ENCODE results near the gene NPIPA7.
"Not testable (repeated sequence)": the region's sequence is repeated elsewhere in the genome, so short reads cannot be mapped to it uniquely, and the experiment has no call there.

DNA sequence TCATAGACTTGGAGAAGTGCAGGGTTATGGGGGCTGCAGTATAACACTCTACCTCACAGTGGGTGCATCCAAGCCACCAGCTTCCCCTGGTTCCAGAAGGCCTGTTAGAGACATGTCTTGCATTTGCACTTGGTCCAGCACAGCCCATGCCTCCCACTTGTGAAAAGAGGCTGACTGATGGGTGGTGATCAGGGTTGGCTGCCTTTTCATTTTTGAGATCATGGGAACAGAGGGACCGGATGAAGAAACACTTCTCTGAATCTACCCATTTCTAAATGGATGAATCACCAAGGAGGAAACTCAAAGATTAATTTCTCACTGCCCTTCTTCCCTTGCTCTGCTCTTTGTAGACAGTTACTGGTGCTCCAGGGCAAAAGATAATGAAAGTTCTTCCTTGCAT lies 34.8 kb downstream of the NPIPA7 start:
- TF ChIP-seq, protein P1, sequence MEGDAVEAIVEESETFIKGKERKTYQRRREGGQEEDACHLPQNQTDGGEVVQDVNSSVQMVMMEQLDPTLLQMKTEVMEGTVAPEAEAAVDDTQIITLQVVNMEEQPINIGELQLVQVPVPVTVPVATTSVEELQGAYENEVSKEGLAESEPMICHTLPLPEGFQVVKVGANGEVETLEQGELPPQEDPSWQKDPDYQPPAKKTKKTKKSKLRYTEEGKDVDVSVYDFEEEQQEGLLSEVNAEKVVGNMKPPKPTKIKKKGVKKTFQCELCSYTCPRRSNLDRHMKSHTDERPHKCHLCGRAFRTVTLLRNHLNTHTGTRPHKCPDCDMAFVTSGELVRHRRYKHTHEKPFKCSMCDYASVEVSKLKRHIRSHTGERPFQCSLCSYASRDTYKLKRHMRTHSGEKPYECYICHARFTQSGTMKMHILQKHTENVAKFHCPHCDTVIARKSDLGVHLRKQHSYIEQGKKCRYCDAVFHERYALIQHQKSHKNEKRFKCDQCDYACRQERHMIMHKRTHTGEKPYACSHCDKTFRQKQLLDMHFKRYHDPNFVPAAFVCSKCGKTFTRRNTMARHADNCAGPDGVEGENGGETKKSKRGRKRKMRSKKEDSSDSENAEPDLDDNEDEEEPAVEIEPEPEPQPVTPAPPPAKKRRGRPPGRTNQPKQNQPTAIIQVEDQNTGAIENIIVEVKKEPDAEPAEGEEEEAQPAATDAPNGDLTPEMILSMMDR (conservative IDR thresholded peaks at IDR 0.05; ENCODE audit: low read depth, low read length): not testable (repeated sequence)
- TF ChIP-seq EZH2 (IDR thresholded peaks at IDR 0.05; ENCODE audit: low read length, unreplicated experiment): not testable (repeated sequence)

Measured in PC-3 (cell line).